Neuron (in vitro differentiated cells): ENCODE results near the gene HMCN1.

ENCODE experiments used
- H2AFZ ChIP-seq: one replicate; pipeline ENCODE4 v1.6.1; 2013; ENCODE audit warnings: low read depth, mild to moderate bottlenecking, inconsistent platforms, low read length, moderate library complexity
- H3K27me3 ChIP-seq: one replicate; pipeline ENCODE4 v1.6.1; 2013; ENCODE audit warnings: low read length; ENCODE audit not compliant: insufficient read depth
- H3K36me3 ChIP-seq: one replicate; pipeline ENCODE4 v1.6.1; 2013; ENCODE audit warnings: low read length; ENCODE audit not compliant: insufficient read depth
- H3K4me1 ChIP-seq: one replicate; pipeline ENCODE4 v1.6.1; 2013; ENCODE audit warnings: low read length; ENCODE audit not compliant: insufficient read depth
- H3K4me3 ChIP-seq: 2 replicates; pipeline ENCODE4 v1.5.1; 2013; ENCODE audit warnings: mild to moderate bottlenecking, low read length, moderate library complexity
- H3K9me3 ChIP-seq: one replicate; pipeline ENCODE4 v1.6.1; 2013; ENCODE audit warnings: low read length

The HMCN1 gene

DNA sequence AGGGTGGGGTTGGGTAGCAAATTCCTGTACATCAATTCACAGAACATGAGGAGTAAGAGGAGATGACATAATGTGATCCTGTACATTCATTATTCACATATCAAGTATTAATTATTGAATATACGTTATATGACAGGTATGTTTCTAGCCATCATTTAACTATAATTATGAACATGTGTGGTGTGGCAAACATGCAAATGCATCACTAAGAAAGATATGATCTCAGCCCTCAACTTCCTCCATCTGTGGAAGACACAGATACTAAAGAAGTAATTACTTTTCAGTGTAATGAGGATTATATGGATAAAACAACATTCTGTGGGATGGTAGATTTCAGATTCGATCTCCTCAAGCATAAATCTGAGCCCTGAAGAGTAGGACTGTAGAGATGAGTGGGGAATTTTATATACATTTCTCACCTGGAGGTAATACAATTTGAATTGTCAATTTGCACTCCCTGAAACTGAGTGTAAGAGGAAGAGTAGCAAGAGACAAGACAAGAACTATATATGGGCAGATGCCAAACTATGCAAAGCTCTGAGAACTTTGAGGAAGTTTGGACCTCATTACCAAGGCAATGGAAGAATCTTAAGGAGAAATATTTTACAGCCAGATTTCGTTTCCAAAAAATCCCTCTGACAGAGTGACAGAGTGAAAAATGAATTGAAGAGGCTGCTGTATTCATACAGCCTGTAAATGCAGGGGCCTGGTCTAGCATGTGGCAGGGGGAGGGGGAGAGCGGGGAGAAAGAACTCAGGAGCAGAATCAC lies 365.3 kb downstream of the HMCN1 start:
- H3K4me1 ChIP-seq = peaks cover 18% of the 10 kb centered on the region

DNA sequence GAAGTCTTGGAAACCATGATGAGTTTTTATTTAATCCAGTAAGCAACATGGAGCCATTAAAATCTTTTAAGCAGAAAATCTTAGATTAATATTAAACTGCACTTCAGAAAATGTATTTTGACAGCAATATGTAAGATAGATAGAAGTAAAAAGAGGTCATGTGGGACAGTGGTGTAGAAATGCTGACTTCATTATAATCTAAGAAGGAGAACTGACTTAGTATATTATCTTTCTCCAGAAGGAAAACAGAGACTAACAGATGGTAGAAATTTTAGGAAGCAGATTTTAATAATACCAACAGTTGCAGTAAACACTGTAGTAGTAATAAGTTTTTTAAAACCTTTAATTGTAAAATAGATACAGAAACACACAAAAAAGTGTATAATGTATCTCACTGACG lies 367.9 kb downstream of the HMCN1 start:
- no peak overlapping the region for H3K4me3 ChIP-seq
- H3K27me3 ChIP-seq = no peaks in the 10 kb centered on the region
- H3K9me3 ChIP-seq = no peaks in the 10 kb centered on the region
- peaks cover 18% of the 10 kb centered on the region for H3K4me1 ChIP-seq
- H2AFZ ChIP-seq = no peak overlapping the region
- H3K36me3 ChIP-seq = no peaks in the 10 kb centered on the region

More for the DNA sequence above, 365.3 kb downstream of the HMCN1 start:
- Histone ChIP-seq H3K4me3 (no peak overlapping the region), H3K36me3 (no peaks in the 10 kb centered on the region), H3K27me3 (no peaks in the 10 kb centered on the region), H3K9me3 (no peaks in the 10 kb centered on the region), H2AFZ (no peak overlapping the region)

DNA sequence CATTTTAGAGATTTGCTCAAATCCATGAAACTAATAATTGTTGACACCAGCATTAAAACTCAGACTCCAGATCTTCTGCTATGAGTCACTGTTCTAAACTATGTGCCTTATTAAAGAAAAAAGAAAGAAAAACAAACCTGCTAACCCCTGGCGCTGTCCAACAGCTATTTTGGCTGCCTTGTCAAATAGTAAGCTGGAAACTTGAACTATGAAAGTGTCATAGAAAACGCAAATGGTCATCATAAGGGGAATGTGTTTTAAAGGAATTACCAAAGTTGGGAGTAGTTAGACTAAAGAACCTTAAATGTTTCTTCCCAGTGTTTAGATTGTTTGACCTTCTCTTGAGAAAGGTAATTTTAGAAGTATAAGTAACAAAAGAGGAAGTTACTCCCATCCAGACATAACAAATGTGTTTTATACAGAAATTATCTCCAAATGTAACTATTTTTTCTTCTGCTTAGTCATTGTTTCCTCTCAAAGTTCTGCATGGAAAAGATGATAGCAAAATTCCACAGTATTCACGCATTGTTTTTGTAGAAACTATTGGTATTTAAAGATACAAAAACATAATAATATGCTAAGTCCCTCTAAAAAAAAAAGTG lies 368.5 kb downstream of the HMCN1 start:
- H3K27me3 ChIP-seq = no peaks in the 10 kb centered on the region
- H3K9me3 ChIP-seq = no peaks in the 10 kb centered on the region
- H3K4me3 ChIP-seq = no peak overlapping the region
- no peak overlapping the region for H2AFZ ChIP-seq
- H3K36me3 ChIP-seq = no peaks in the 10 kb centered on the region
- peaks cover 18% of the 10 kb centered on the region for H3K4me1 ChIP-seq

DNA sequence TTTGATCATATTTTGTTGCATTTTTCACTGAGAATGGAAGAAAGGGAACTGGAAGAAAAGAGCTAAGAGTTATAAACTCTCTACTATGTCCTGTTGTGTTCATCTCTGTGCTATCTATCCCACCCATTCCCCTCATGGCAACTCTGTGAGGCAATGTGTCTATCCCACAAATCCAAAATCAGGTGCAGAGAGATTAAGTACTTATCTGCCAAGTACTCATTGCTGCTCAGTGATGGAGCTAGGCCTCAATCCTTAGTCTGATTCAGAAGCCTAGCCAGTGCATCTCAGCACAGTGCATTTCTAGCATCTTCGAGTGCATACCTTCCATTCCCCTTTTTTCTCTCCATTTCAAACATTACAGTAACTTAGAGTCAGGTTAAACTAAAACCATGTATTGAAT lies 370.3 kb downstream of the HMCN1 start:
- no peak overlapping the region for H3K4me3 ChIP-seq
- H2AFZ ChIP-seq = no peak overlapping the region
- H3K9me3 ChIP-seq = no peaks in the 10 kb centered on the region
- H3K4me1 ChIP-seq = peaks cover 10% of the 10 kb centered on the region
- no peaks in the 10 kb centered on the region for H3K27me3 ChIP-seq
- no peaks in the 10 kb centered on the region for H3K36me3 ChIP-seq

DNA sequence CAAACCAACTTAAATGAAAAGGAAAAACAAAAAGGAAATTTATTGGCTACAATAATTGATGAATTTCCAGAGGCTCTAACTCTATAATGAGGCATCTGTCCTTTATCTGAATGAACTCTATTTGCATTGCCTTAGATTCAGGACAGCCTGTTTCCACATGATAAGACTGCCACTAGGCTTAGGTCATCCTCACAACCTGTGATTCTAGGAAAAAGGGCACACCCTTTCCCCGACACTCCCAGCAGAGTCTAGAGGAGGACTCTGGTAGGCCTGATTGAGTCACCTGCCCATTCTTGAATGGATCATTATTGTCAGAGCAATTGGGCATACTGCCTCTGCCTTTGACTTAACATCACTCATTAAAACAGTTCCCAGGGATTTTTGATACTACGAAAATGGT lies 378.1 kb downstream of the HMCN1 start:
- Histone ChIP-seq H3K36me3 (no peaks in the 10 kb centered on the region), H3K4me3 (no peak overlapping the region), H3K27me3 (no peaks in the 10 kb centered on the region), H2AFZ (no peak overlapping the region), H3K9me3 (no peaks in the 10 kb centered on the region), H3K4me1 (no peaks in the 10 kb centered on the region)

DNA sequence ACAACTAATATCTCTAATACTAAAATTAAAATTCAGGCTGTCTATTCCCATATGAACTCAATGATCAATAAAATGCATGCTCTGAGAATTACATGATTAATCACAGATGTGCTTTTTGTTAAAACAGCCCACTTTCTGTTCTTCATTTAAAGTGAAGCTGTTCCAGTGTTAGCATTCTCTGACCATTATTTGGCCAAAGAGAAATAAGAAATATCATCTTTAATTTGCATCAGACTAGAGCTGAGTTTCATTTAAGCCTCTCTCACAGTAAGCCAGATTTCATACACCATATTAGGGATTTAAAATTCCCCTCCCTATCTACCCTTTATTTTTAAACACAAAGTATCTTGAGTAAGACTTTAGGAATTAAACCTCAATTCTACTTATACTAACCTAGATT lies 379.3 kb downstream of the HMCN1 start:
- H3K9me3 ChIP-seq = no peaks in the 10 kb centered on the region
- no peaks in the 10 kb centered on the region for H3K4me1 ChIP-seq
- no peaks in the 10 kb centered on the region for H3K27me3 ChIP-seq
- H2AFZ ChIP-seq = no peak overlapping the region
- H3K36me3 ChIP-seq = no peaks in the 10 kb centered on the region
- no peak overlapping the region for H3K4me3 ChIP-seq

DNA sequence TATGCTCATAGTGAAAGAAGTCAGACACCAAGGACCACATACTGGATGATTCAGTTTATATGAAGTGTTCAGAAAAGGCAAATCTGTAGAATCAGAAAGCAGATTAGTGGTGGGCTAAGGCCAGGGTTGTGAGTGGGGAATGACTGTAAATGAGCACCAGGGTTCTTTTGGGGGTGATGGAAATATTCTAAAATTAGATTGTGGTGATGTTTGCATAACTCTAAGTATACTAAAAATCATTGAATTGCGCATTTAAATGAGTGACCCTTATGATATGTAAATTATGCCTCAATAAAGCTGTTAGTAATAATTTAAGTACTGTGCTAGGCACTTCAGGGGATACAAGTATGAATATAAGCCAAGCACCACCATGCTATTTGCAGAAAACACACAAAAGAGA lies 384.5 kb downstream of the HMCN1 start:
- no peak overlapping the region for H2AFZ ChIP-seq
- no peaks in the 10 kb centered on the region for H3K4me1 ChIP-seq
- H3K36me3 ChIP-seq = no peaks in the 10 kb centered on the region
- no peaks in the 10 kb centered on the region for H3K27me3 ChIP-seq
- no peak overlapping the region for H3K4me3 ChIP-seq
- no peaks in the 10 kb centered on the region for H3K9me3 ChIP-seq

DNA sequence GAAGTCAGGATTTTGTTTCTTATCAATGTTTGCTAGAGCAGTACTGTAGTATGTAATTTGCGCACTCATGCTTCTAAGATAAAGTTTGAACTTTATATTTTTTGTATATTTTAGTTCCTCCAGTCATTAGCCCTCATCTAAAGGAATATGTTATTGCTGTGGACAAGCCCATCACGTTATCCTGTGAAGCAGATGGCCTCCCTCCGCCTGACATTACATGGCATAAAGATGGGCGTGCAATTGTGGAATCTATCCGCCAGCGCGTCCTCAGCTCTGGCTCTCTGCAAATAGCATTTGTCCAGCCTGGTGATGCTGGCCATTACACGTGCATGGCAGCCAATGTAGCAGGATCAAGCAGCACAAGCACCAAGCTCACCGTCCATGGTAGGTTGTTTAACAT lies 388.6 kb downstream of the HMCN1 start:
- no peaks in the 10 kb centered on the region for H3K9me3 ChIP-seq
- no peaks in the 10 kb centered on the region for H3K4me1 ChIP-seq
- H3K4me3 ChIP-seq = no peak overlapping the region
- H3K36me3 ChIP-seq = no peaks in the 10 kb centered on the region
- no peak overlapping the region for H2AFZ ChIP-seq
- H3K27me3 ChIP-seq = no peaks in the 10 kb centered on the region

DNA sequence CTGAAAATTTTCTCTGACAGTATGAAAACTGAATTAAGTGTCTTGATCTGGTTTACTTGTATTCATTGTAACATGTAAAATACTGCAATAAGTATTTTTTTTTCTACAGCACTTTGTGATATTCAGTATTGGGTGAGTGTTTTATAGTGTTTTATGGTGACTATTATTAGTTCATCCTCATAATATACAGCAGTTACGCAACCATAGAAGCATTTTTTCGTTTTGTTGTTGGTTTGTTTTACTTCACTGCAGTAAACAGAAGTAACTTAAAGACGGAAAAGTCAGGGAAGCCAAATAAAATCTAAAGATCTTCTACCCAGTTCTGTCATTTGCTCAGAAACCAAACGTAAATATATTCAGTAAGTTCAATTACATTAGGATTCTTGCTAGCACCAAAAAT lies 390.8 kb downstream of the HMCN1 start:
- no peak overlapping the region for H3K4me3 ChIP-seq
- H3K36me3 ChIP-seq = no peaks in the 10 kb centered on the region
- H3K27me3 ChIP-seq = no peaks in the 10 kb centered on the region
- H3K9me3 ChIP-seq = no peaks in the 10 kb centered on the region
- H3K4me1 ChIP-seq = no peaks in the 10 kb centered on the region
- H2AFZ ChIP-seq = no peak overlapping the region

DNA sequence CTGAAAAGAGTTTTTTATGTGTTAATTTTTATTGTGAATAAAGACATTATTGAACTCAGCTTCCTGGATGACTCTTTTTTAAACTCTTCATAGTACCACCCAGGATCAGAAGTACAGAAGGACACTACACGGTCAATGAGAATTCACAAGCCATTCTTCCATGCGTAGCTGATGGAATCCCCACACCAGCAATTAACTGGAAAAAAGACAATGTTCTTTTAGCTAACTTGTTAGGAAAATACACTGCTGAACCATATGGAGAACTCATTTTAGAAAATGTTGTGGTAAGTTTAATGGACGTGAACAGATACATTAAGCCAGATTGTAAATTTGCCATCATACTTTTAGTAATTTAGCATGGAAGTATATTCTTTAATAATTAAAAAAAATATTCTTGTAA lies 391.3 kb downstream of the HMCN1 start:
- no peaks in the 10 kb centered on the region for H3K27me3 ChIP-seq
- H3K4me3 ChIP-seq = no peak overlapping the region
- no peaks in the 10 kb centered on the region for H3K9me3 ChIP-seq
- no peak overlapping the region for H2AFZ ChIP-seq
- H3K36me3 ChIP-seq = no peaks in the 10 kb centered on the region
- no peaks in the 10 kb centered on the region for H3K4me1 ChIP-seq

DNA sequence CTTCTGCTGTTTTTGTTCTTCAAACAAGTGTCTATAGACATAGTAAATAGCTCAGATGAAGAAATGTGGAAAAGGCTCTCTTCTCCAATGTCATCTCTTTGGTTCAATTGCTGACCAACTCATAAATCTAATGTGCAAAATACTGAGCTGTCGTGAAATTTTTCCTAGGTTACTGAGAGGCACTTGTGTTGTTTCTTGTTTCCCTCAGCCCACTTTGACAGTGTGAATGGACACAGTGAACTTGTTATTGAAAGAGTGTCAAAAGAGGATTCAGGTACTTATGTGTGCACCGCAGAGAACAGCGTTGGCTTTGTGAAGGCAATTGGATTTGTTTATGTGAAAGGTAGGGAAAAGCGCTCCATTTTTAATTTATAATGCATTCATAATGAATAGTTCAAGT lies 395.6 kb downstream of the HMCN1 start:
- Histone ChIP-seq H3K4me1 (no peaks in the 10 kb centered on the region), H2AFZ (no peak overlapping the region), H3K36me3 (no peaks in the 10 kb centered on the region), H3K9me3 (no peaks in the 10 kb centered on the region), H3K4me3 (no peak overlapping the region), H3K27me3 (no peaks in the 10 kb centered on the region)

DNA sequence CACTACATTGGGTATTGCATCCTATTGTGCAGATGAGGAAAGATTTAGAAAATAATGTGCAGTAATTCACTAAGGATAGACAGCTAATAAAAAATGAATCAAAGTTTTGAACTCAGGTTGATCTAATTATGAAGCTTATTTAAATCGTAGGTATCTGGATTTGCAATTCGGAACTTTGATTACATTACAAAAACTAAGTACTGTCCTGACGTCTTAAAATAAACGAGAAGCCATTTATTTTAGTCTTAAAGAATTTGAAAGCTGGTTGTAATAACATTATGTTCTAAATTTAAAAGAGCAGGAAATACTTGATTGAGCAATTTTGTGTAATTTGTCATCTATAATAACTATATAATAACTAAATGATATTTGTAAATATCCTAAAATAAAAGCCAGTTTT lies 404.9 kb downstream of the HMCN1 start:
- no peaks in the 10 kb centered on the region for H3K27me3 ChIP-seq
- H3K9me3 ChIP-seq = no peaks in the 10 kb centered on the region
- no peaks in the 10 kb centered on the region for H3K36me3 ChIP-seq
- no peaks in the 10 kb centered on the region for H3K4me1 ChIP-seq
- no peak overlapping the region for H2AFZ ChIP-seq
- H3K4me3 ChIP-seq = no peak overlapping the region

DNA sequence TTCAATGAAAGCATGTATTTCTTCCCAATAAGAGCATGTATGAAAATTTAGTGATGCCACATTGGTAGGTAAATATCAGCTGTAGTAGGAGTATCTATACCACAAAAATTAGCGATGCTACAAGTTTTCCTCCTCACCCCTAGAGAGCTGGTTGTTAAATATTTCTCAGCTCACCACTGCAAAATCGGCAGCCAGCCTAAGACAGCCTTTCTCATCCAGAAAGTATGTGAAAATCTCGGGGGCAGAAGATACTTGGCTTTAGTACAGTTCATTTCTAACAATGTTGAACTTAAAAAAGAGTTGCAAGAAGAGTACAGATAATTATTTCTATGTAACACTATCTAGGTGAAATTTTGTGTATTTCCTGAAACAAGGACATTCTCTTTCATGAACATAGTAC lies 405.5 kb downstream of the HMCN1 start:
- Histone ChIP-seq H3K9me3 (no peaks in the 10 kb centered on the region), H3K4me1 (no peaks in the 10 kb centered on the region), H3K4me3 (no peak overlapping the region), H3K36me3 (no peaks in the 10 kb centered on the region), H3K27me3 (no peaks in the 10 kb centered on the region), H2AFZ (no peak overlapping the region)

DNA sequence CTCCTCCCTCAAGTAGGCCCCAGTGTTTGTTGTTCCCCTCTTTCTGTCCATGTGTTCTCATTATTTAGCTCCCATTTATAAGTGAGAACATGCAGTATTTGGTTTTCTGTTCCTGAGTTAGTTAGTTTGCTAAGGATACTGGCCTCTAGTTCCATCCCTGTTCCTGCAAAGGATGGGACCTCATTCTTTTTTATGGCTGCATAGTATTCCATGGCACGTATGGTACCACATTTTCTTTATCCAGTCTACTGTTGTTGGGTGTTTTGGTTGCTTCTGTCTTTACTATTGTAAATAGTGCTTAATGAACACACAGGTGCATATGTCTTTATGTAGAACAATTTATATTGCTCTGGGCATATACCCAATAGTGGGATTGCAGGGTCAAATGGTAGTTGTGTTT lies 408.0 kb downstream of the HMCN1 start:
- H3K4me1 ChIP-seq = no peaks in the 10 kb centered on the region
- no peak overlapping the region for H2AFZ ChIP-seq
- H3K4me3 ChIP-seq = no peak overlapping the region
- H3K27me3 ChIP-seq = no peaks in the 10 kb centered on the region
- H3K9me3 ChIP-seq = no peaks in the 10 kb centered on the region
- H3K36me3 ChIP-seq = no peaks in the 10 kb centered on the region
